ENCODE measurements around the gene SMC1B. TPM values are rescaled to one million over a fixed set of nuclear protein-coding genes. Genes with fewer than 3 reads are reported as not detected.

The SMC1B gene, protein sequence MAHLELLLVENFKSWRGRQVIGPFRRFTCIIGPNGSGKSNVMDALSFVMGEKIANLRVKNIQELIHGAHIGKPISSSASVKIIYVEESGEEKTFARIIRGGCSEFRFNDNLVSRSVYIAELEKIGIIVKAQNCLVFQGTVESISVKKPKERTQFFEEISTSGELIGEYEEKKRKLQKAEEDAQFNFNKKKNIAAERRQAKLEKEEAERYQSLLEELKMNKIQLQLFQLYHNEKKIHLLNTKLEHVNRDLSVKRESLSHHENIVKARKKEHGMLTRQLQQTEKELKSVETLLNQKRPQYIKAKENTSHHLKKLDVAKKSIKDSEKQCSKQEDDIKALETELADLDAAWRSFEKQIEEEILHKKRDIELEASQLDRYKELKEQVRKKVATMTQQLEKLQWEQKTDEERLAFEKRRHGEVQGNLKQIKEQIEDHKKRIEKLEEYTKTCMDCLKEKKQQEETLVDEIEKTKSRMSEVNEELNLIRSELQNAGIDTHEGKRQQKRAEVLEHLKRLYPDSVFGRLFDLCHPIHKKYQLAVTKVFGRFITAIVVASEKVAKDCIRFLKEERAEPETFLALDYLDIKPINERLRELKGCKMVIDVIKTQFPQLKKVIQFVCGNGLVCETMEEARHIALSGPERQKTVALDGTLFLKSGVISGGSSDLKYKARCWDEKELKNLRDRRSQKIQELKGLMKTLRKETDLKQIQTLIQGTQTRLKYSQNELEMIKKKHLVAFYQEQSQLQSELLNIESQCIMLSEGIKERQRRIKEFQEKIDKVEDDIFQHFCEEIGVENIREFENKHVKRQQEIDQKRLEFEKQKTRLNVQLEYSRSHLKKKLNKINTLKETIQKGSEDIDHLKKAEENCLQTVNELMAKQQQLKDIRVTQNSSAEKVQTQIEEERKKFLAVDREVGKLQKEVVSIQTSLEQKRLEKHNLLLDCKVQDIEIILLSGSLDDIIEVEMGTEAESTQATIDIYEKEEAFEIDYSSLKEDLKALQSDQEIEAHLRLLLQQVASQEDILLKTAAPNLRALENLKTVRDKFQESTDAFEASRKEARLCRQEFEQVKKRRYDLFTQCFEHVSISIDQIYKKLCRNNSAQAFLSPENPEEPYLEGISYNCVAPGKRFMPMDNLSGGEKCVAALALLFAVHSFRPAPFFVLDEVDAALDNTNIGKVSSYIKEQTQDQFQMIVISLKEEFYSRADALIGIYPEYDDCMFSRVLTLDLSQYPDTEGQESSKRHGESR
- total RNA-seq (2022; extraction: Qiagen RNA extraction; ENCODE audit: low read depth), result 0.05 TPM in 1 of 5 replicates, not detected in the others

DNA sequence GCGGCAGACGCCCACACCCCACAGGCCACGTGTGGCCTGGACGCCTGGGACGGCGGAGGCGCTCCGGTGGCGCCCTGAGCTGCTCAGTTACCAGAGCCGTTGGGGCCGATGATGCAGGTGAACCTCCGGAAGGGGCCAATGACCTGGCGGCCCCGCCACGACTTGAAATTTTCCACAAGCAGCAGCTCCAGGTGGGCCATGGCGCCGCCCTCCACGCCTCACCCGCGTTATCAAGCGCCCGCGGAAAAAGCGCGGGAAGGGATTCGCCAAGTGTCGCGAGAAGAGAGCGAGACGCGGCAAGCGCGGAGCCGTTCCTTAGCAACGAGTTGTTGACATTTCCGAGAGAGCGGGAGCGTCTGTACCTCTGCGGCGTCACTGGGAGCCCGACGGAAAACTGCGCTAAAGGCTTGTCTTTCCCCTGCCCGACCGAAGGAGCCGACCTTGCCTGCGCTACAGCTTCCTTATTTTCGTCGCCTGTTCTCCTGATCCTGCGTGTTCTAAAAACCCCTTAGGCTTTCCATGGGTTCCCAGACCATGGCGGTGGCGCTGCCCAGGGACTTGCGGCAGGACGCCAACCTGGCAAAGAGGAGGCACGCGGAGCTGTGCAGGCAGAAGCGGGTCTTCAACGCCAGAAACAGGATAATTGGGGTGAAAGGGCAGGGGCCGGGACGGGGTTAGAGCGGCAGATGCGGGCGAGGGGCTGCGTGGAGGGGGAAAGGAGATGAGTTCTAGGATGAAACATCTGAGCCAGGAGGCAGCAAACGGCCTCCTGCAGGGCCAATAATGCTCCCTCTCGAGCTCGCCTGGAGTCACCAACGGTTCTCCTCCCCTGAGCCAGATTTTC is at the start of gene SMC1B, which contains the start of gene RIBC2:
Gene SMC1B (minus strand): TSS at position 232 of the 844 bp plus-strand sequence. CDS start 32 bp downstream, at position 200.
Gene RIBC2 (plus strand): TSS at position 326 of the 844 bp plus-strand sequence. CDS start 194 bp downstream, at position 520.

DNA sequence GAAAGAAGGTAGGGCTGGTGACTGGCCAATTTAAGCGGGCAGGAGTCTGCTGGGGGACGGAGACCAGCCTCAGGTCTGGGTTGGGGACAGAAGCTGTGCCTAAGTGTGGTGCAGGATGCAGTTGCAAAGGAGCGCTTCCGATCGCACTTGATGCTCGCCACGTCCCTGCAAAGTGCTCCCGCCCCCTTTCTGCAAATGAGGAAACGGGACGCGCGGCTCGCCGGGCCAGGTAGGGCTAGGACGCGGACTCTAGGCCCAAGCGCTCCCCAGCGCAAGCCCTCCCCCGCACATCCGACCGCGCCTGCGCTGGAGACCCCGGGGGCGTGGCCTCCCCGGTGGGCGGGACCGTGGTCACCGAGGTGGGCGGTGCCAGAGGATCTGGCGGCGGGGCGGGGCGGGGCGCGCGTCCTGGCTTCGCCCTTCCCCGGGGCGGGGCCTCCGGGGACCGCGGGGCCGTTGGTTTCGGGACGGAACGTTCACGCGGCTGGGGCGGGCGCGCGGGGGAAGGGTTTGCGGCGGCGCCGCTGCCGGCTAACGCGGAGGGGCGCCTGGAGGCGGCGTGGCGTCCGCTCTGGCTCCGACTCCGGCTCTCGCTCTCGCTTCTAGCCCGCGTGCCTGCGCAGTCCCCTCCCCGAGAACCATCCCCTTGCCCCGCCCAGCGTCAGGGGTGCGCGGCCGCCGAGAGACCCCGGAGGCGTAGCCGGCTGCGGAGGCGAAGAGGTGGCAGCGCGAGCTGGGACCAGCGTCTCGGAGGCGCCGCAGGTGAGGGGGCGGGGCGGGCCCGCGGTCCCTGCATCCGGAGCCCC is 103.8 kb downstream of the SMC1B start, which contains the start of gene FAM118A:
Gene FAM118A (plus strand): TSS at position 513 of the 806 bp plus-strand sequence. CDS start 12,446 bp downstream, outside the sequence.

Other genes starting within 250 kb of the SMC1B start
- gene NUP50, start 249.7 kb downstream of the SMC1B start, total RNA-seq (2022; extraction: Qiagen RNA extraction; ENCODE audit: low read depth), result 24.0 to 32.5 TPM (median 30.0 TPM) in 5 replicates
- gene KIAA0930, start 172.7 kb downstream of the SMC1B start, total RNA-seq (2022; extraction: Qiagen RNA extraction; ENCODE audit: low read depth), result 71.5 to 96.0 TPM (median 93.0 TPM) in 5 replicates
- not detected in 5 replicates for gene UPK3A, start 128.7 kb downstream of the SMC1B start, total RNA-seq (2022; extraction: Qiagen RNA extraction; ENCODE audit: low read depth)
- gene FAM118A, start 103.7 kb downstream of the SMC1B start, total RNA-seq (2022; extraction: Qiagen RNA extraction; ENCODE audit: low read depth), result 9.4 to 10.8 TPM (median 10.4 TPM) in 5 replicates
- gene RIBC2, start 94 bp upstream of the SMC1B start, total RNA-seq (2022; extraction: Qiagen RNA extraction; ENCODE audit: low read depth), result 2.6 to 3.2 TPM (median 2.8 TPM) in 5 replicates
- gene FBLN1, start 89.3 kb upstream of the SMC1B start, total RNA-seq (2022; extraction: Qiagen RNA extraction; ENCODE audit: low read depth), result 31.9 to 55.2 TPM (median 45.2 TPM) in 5 replicates

All from A549 treated with RU486 at 1 μM for 4 hours (cell line).